ENCODE data around the gene GOLGA8S.
"Not testable (repeated sequence)": the region's sequence is repeated elsewhere in the genome, so short reads cannot be mapped to it uniquely, and the experiment has no call there.

Gene GOLGA8S

GRCh38 chr15:23397779-23398178, 43.2 kb downstream of the GOLGA8S start:
- ChIA-PET POLR2A (no interaction called here), CTCF (no interaction called here)
- no peak for DNase-seq (ENCODE audit: extremely low spot score)
- TF ChIP-seq ARNT (IDR thresholded peaks at IDR 0.05) (no peak), SP1 (IDR thresholded peaks at IDR 0.05) (no peak), LEF1 (IDR thresholded peaks at IDR 0.05; ENCODE audit: borderline replicate concordance) (no peak), FOXM1 (IDR thresholded peaks at IDR 0.05; ENCODE audit: borderline replicate concordance) (no peak)

- DNase-seq (ENCODE audit: extremely low spot score); CTCF ChIA-PET; POLR2A ChIA-PET: not testable (repeated sequence)
Observed at GRCh38 chr15:23398357-23398756, 43.8 kb downstream of the GOLGA8S start.

DNA sequence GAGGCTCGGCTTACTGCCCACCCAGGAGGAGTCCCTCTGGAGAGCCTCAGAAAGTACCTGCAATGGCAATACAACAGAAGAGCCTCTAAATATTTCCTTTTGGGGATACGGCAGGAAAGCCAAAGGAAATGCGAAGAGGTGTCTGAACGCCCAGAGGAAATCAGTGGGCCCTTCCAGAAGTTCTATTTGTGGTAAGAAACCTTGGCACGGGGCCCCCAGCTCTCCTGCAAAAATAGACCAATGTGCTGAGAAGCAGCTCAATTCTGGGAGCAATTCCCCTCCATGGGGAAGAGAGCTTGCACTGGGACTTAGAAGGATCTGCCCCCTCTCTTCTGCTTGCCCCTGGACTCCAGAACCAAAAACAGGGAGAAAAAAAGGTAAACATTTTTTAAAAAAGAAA, 44.7 kb downstream of the GOLGA8S start:
- POLR2A ChIA-PET; CTCF ChIA-PET; DNase-seq (ENCODE audit: extremely low spot score): not testable (repeated sequence)

GRCh38 chr15:23401627-23402026, 47.1 kb downstream of the GOLGA8S start:
- ChIA-PET CTCF (no interaction called here), POLR2A (no interaction called here)
- DNase-seq (ENCODE audit: extremely low spot score), result no peak
- no peak for TF ChIP-seq NFRKB (IDR thresholded peaks at IDR 0.05)
- TF ChIP-seq FOXK2 (IDR thresholded peaks at IDR 0.05), result no peak
- no peak for TF ChIP-seq FOXM1 (IDR thresholded peaks at IDR 0.05; ENCODE audit: borderline replicate concordance)
- no peak for TF ChIP-seq HDGF (IDR thresholded peaks at IDR 0.05; ENCODE audit: borderline replicate concordance)
- no peak for TF ChIP-seq TARDBP (IDR thresholded peaks at IDR 0.05)
- no peak for TF ChIP-seq CTBP1 (IDR thresholded peaks at IDR 0.05; ENCODE audit: borderline replicate concordance)
- no peak for TF ChIP-seq BHLHE40 (IDR thresholded peaks at IDR 0.05; ENCODE audit: borderline replicate concordance)
- no peak for TF ChIP-seq FOXA1 (IDR thresholded peaks at IDR 0.05)
- no peak for TF ChIP-seq LEF1 (IDR thresholded peaks at IDR 0.05; ENCODE audit: borderline replicate concordance)
- no peak for TF ChIP-seq ARNT (IDR thresholded peaks at IDR 0.05)
- TF ChIP-seq L3MBTL2 (conservative IDR thresholded peaks at IDR 0.05), result no peak
- no peak for TF ChIP-seq ZNF384 (IDR thresholded peaks at IDR 0.05)
- TF ChIP-seq SP1 (IDR thresholded peaks at IDR 0.05), result no peak
- TF ChIP-seq, protein P1, sequence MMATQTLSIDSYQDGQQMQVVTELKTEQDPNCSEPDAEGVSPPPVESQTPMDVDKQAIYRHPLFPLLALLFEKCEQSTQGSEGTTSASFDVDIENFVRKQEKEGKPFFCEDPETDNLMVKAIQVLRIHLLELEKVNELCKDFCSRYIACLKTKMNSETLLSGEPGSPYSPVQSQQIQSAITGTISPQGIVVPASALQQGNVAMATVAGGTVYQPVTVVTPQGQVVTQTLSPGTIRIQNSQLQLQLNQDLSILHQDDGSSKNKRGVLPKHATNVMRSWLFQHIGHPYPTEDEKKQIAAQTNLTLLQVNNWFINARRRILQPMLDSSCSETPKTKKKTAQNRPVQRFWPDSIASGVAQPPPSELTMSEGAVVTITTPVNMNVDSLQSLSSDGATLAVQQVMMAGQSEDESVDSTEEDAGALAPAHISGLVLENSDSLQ (IDR thresholded peaks at IDR 0.05), result no peak
- TF ChIP-seq SUZ12 (IDR thresholded peaks at IDR 0.05), result no peak
- no peak for TF ChIP-seq ELF4 (IDR thresholded peaks at IDR 0.05)

- ChIA-PET POLR2A (no interaction called here), CTCF (no interaction called here)
- TF ChIP-seq L3MBTL2 (conservative IDR thresholded peaks at IDR 0.05), result no peak
- TF ChIP-seq ELF4 (IDR thresholded peaks at IDR 0.05), result no peak
- TF ChIP-seq ARNT (IDR thresholded peaks at IDR 0.05), result no peak
- TF ChIP-seq FOXK2 (IDR thresholded peaks at IDR 0.05), result no peak
- TF ChIP-seq, protein P1 (IDR thresholded peaks at IDR 0.05), result no peak
- TF ChIP-seq TARDBP (IDR thresholded peaks at IDR 0.05), result no peak
- TF ChIP-seq ZNF384 (IDR thresholded peaks at IDR 0.05), result no peak
- no peak for TF ChIP-seq SP1 (IDR thresholded peaks at IDR 0.05)
- TF ChIP-seq HDGF (IDR thresholded peaks at IDR 0.05; ENCODE audit: borderline replicate concordance), result no peak
- TF ChIP-seq SUZ12 (IDR thresholded peaks at IDR 0.05), result no peak
- TF ChIP-seq BHLHE40 (IDR thresholded peaks at IDR 0.05; ENCODE audit: borderline replicate concordance), result no peak
- TF ChIP-seq FOXA1 (IDR thresholded peaks at IDR 0.05), result no peak
- TF ChIP-seq CTBP1 (IDR thresholded peaks at IDR 0.05; ENCODE audit: borderline replicate concordance), result no peak
- TF ChIP-seq LEF1 (IDR thresholded peaks at IDR 0.05; ENCODE audit: borderline replicate concordance), result no peak
- DNase-seq (ENCODE audit: extremely low spot score), result no peak
Observed at GRCh38 chr15:23402140-23402539, 47.6 kb downstream of the GOLGA8S start.

DNA sequence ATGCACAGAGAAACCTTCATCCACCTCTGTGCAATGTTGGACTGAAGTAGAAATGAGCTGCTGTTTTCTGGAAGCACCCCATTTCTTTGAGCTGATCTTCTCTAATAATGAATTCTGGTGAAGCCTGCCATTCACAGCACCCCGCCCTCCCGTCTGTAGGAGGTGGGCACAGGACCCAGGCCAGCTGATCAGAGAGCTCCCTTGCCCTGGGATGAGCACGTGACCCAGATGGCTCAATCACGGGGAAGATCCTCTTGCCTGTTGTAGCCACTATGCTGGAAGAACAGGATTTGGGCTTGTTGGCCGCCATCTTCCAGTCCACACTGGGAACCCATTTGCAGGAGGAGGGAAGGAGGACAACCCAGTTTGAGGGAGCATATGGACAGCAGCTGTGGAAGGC, 48.0 kb downstream of the GOLGA8S start:
- POLR2A ChIA-PET, result no interaction called here
- CTCF ChIA-PET, result no interaction called here

GRCh38 chr15:23403550-23403949, 49.0 kb downstream of the GOLGA8S start:
- POLR2A ChIA-PET, result no interaction called here
- no peak for DNase-seq (ENCODE audit: extremely low spot score)
- CTCF ChIA-PET, result no interaction called here
- TF ChIP-seq ZNF384 (IDR thresholded peaks at IDR 0.05) (no peak), L3MBTL2 (conservative IDR thresholded peaks at IDR 0.05) (no peak), LEF1 (IDR thresholded peaks at IDR 0.05; ENCODE audit: borderline replicate concordance) (no peak), ARNT (IDR thresholded peaks at IDR 0.05) (no peak), TARDBP (IDR thresholded peaks at IDR 0.05) (no peak), ELF4 (IDR thresholded peaks at IDR 0.05) (no peak), CTBP1 (IDR thresholded peaks at IDR 0.05; ENCODE audit: borderline replicate concordance) (no peak), SP1 (IDR thresholded peaks at IDR 0.05) (no peak), NFRKB (IDR thresholded peaks at IDR 0.05) (no peak), SUZ12 (IDR thresholded peaks at IDR 0.05) (no peak), BHLHE40 (IDR thresholded peaks at IDR 0.05; ENCODE audit: borderline replicate concordance) (no peak), HDGF (IDR thresholded peaks at IDR 0.05; ENCODE audit: borderline replicate concordance) (no peak)
- TF ChIP-seq, protein P1 (IDR thresholded peaks at IDR 0.05), result no peak

More for the DNA sequence above, 48.0 kb downstream of the GOLGA8S start:
- no peak for DNase-seq (ENCODE audit: extremely low spot score)
- TF ChIP-seq L3MBTL2 (conservative IDR thresholded peaks at IDR 0.05) (no peak), BHLHE40 (IDR thresholded peaks at IDR 0.05; ENCODE audit: borderline replicate concordance) (no peak), HDGF (IDR thresholded peaks at IDR 0.05; ENCODE audit: borderline replicate concordance) (no peak), ARNT (IDR thresholded peaks at IDR 0.05) (no peak)
